T-helper 2 cell treated with Interferon-gamma antibody and Interleukin-4, amounts not matched to agents 5 μg/mL and 100 μg/mL, for 36 hours (primary cell): ENCODE results near the gene PIEZO2.

ENCODE experiments used
- DNase-seq: peaks from one replicate; pipeline ENCODE4 v3.0.0; 2021; ENCODE audit warnings: low spot score
- H3K27ac Mint-ChIP-seq: one replicate; pipeline ENCODE4 v1.8.0; 2021; ENCODE audit warnings: mild to moderate bottlenecking, mixed read lengths
- H3K27me3 Mint-ChIP-seq: one replicate; pipeline ENCODE4 v1.8.0; 2021; ENCODE audit warnings: low read depth, mixed read lengths
- H3K36me3 Mint-ChIP-seq: one replicate; pipeline ENCODE4 v1.8.0; 2021; ENCODE audit warnings: low read depth, mixed read lengths
- H3K4me1 Mint-ChIP-seq: one replicate; pipeline ENCODE4 v1.8.0; 2021; ENCODE audit warnings: low read depth, mixed read lengths
- H3K4me3 Mint-ChIP-seq: one replicate; pipeline ENCODE4 v1.8.0; 2022; ENCODE audit warnings: mild to moderate bottlenecking, moderate library complexity, mixed read lengths
- H3K9me3 Mint-ChIP-seq: one replicate; pipeline ENCODE4 v1.8.0; 2021; ENCODE audit warnings: mixed read lengths

The PIEZO2 gene

GRCh38 chr18:11050966-11051365 is 98.4 kb downstream of the PIEZO2 start:
- H3K4me3 Mint-ChIP-seq: no peak overlapping the region
- no peak overlapping the region for H3K27ac Mint-ChIP-seq
- no peaks in the 10 kb centered on the region for H3K9me3 Mint-ChIP-seq
- DNase-seq: no peak
- no peaks in the 10 kb centered on the region for H3K27me3 Mint-ChIP-seq
- H3K4me1 Mint-ChIP-seq: no peaks in the 10 kb centered on the region
- no peaks in the 10 kb centered on the region for H3K36me3 Mint-ChIP-seq

GRCh38 chr18:11047817-11048216 is 101.6 kb downstream of the PIEZO2 start:
- no peaks in the 10 kb centered on the region for H3K36me3 Mint-ChIP-seq
- no peaks in the 10 kb centered on the region for H3K27me3 Mint-ChIP-seq
- no peaks in the 10 kb centered on the region for H3K9me3 Mint-ChIP-seq
- H3K27ac Mint-ChIP-seq: no peak overlapping the region
- DNase-seq: no peak
- no peaks in the 10 kb centered on the region for H3K4me1 Mint-ChIP-seq
- no peak overlapping the region for H3K4me3 Mint-ChIP-seq

DNA sequence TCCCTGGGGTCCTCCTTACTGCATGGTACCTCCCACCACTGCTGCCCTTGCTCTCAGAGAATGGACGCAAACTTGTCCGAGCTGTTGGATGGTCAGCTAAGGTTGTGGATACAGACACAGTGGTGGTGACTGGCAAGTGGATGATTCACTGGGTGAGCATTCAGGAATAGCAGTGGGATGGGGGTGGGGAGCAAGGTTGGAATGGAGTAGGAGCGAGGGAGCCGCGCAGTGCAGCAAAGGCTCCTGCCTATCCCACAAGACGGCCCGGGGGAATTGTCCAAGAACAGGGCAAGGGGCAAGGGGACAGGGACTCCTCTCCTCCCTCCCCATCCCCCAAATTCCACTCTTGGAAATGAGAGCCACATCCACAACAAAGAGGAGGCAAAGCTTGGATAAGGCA is 102.2 kb downstream of the PIEZO2 start:
- H3K36me3 Mint-ChIP-seq: no peaks in the 10 kb centered on the region
- no peak for DNase-seq
- H3K9me3 Mint-ChIP-seq: no peaks in the 10 kb centered on the region
- no peak overlapping the region for H3K4me3 Mint-ChIP-seq
- no peaks in the 10 kb centered on the region for H3K27me3 Mint-ChIP-seq
- H3K4me1 Mint-ChIP-seq: no peaks in the 10 kb centered on the region
- no peak overlapping the region for H3K27ac Mint-ChIP-seq

GRCh38 chr18:11046140-11046539 is 103.2 kb downstream of the PIEZO2 start:
- H3K36me3 Mint-ChIP-seq: no peaks in the 10 kb centered on the region
- H3K4me1 Mint-ChIP-seq: no peaks in the 10 kb centered on the region
- H3K27ac Mint-ChIP-seq: no peak overlapping the region
- no peaks in the 10 kb centered on the region for H3K9me3 Mint-ChIP-seq
- no peak for DNase-seq
- H3K27me3 Mint-ChIP-seq: peaks cover 2% of the 10 kb centered on the region
- H3K4me3 Mint-ChIP-seq: no peak overlapping the region

GRCh38 chr18:11043694-11044093 is 105.7 kb downstream of the PIEZO2 start:
- Mint-ChIP-seq H3K4me1 (no peaks in the 10 kb centered on the region), H3K27me3 (peaks cover 5% of the 10 kb centered on the region), H3K9me3 (no peaks in the 10 kb centered on the region), H3K4me3 (no peak overlapping the region), H3K36me3 (no peaks in the 10 kb centered on the region), H3K27ac (no peak overlapping the region)
- no peak for DNase-seq

- no peaks in the 10 kb centered on the region for H3K9me3 Mint-ChIP-seq
- no peak for DNase-seq
- no peak overlapping the region for H3K4me3 Mint-ChIP-seq
- H3K27me3 Mint-ChIP-seq: peaks cover 5% of the 10 kb centered on the region
- no peaks in the 10 kb centered on the region for H3K4me1 Mint-ChIP-seq
- no peak overlapping the region for H3K27ac Mint-ChIP-seq
- H3K36me3 Mint-ChIP-seq: no peaks in the 10 kb centered on the region
Observed at GRCh38 chr18:11042247-11042646, 107.1 kb downstream of the PIEZO2 start.

- Mint-ChIP-seq H3K4me1 (no peaks in the 10 kb centered on the region), H3K27ac (no peak overlapping the region), H3K9me3 (no peaks in the 10 kb centered on the region), H3K4me3 (no peak overlapping the region), H3K27me3 (peaks cover 5% of the 10 kb centered on the region), H3K36me3 (no peaks in the 10 kb centered on the region)
- DNase-seq: no peak
Observed at GRCh38 chr18:11040823-11041656, 108.3 kb downstream of the PIEZO2 start.

DNA sequence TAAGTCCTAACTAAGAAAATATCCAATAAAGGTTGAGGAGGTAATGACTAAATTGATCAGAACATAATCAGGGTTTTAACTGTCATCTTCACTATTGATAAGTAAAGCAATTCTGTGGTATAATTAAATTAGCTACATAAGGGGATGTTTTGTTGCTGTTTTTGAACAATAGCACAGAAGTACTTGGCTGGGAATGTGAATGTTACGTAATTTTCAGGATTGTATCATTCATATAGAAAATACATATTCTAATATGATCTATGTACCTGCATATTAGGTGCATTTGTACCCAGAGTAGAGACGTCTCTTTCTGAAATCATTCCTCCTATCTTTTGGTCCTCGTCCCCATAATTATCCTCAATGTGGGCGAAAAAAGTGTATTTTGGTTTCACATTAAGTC is 109.0 kb downstream of the PIEZO2 start:
- H3K4me1 Mint-ChIP-seq: no peaks in the 10 kb centered on the region
- no peaks in the 10 kb centered on the region for H3K36me3 Mint-ChIP-seq
- H3K27ac Mint-ChIP-seq: no peak overlapping the region

DNA sequence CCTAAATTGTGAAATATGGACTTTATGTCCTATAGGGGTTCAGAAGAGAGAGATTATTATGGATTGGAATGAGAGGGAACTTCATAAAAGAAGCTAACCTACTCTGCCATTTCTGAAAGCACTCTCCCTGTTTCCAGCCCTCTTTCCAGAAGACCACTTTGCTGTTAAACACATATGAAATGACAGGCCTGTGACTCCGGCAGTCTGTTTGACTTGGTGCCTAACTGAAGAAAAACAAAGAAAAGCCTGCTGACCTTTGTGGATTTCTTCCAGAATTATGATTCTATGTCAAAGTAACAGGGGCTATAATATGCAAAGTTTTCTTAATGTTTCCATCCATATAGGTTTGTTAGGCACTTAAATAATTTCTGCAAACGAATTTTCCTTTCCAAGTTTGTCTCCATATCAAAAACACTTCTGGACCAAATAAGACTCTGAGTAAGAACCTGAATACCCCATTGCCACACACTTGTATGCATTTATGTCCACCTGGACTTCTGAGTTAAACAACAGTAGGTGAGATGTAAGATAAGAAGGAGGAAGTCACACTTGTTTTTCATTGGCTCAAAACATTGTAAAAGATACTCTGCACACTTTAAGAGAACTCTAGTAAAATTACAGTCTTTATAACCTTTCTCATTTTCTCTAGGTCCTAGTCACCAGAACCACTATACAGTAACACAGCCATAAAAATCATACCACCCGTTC is 111.7 kb downstream of the PIEZO2 start:
- H3K27me3 Mint-ChIP-seq: peaks cover 5% of the 10 kb centered on the region
- no peaks in the 10 kb centered on the region for H3K36me3 Mint-ChIP-seq
- H3K4me3 Mint-ChIP-seq: no peak overlapping the region
- no peaks in the 10 kb centered on the region for H3K4me1 Mint-ChIP-seq
- no peak for DNase-seq
- H3K27ac Mint-ChIP-seq: no peak overlapping the region
- H3K9me3 Mint-ChIP-seq: no peaks in the 10 kb centered on the region

More for the DNA sequence above, 109.0 kb downstream of the PIEZO2 start:
- DNase-seq: no peak
- no peaks in the 10 kb centered on the region for H3K9me3 Mint-ChIP-seq
- peaks cover 5% of the 10 kb centered on the region for H3K27me3 Mint-ChIP-seq
- no peak overlapping the region for H3K4me3 Mint-ChIP-seq

DNA sequence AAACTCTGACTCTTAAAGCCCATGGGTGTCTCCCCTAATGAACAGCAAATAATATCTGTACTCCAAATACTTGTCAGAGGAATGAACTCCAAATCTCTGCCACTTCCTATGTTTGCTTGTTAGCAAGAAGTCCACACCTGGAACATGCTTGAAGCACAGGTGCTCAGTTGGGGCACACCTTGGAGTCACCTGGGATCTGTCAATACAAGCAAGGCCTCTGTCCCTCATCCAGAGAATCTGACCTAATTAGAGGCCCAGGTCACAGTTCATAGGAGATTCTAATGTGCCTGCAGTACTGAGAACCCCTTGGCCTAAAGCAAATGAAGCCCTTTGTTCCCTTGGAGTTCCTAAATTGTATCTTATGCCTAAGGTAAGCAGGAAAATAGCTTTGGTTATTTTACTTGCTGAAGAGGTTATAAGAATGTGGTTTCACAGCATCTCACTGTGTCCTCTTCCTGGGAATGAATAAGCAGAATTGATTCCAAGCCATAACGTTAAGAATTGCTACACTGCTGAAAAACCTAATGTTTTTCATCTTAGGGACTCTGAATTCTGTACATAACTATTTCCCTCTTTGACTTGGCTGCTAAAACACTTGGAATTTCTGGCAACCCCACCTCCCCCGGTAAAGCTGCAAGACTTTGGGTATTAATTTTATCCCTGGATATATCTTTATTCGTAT is 113.4 kb downstream of the PIEZO2 start:
- no peaks in the 10 kb centered on the region for H3K9me3 Mint-ChIP-seq
- H3K4me1 Mint-ChIP-seq: no peaks in the 10 kb centered on the region
- H3K27ac Mint-ChIP-seq: no peak overlapping the region
- H3K36me3 Mint-ChIP-seq: no peaks in the 10 kb centered on the region
- peaks cover 3% of the 10 kb centered on the region for H3K27me3 Mint-ChIP-seq
- no peak overlapping the region for H3K4me3 Mint-ChIP-seq
- no peak for DNase-seq

DNA sequence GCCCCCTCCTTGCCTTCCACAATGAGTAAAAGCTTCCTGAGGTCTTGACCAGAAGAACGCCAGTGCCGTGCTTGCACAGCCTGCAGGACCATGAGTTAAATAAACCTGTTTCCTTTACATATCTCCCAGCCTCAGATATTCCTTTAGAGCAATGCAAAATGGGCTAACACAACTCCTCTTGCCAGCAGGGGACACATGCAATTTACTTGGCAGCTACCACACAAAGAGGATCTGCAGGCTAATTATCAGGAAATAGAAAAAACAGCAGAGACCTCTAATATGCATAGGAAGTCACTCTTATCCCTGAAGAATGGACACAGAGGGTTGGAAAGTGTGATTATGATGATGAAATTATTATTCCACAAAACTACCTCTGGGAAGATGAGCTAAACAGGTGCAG is 114.0 kb downstream of the PIEZO2 start:
- DNase-seq: no peak
- no peak overlapping the region for H3K27ac Mint-ChIP-seq
- H3K27me3 Mint-ChIP-seq: peaks cover 3% of the 10 kb centered on the region
- no peak overlapping the region for H3K4me3 Mint-ChIP-seq
- H3K9me3 Mint-ChIP-seq: no peaks in the 10 kb centered on the region
- no peaks in the 10 kb centered on the region for H3K36me3 Mint-ChIP-seq
- no peaks in the 10 kb centered on the region for H3K4me1 Mint-ChIP-seq

- Mint-ChIP-seq H3K27me3 (peaks cover 3% of the 10 kb centered on the region), H3K4me1 (no peaks in the 10 kb centered on the region), H3K9me3 (no peaks in the 10 kb centered on the region), H3K27ac (no peak overlapping the region), H3K4me3 (no peak overlapping the region), H3K36me3 (no peaks in the 10 kb centered on the region)
- no peak for DNase-seq
Observed at GRCh38 chr18:11034884-11035283, 114.5 kb downstream of the PIEZO2 start.

DNA sequence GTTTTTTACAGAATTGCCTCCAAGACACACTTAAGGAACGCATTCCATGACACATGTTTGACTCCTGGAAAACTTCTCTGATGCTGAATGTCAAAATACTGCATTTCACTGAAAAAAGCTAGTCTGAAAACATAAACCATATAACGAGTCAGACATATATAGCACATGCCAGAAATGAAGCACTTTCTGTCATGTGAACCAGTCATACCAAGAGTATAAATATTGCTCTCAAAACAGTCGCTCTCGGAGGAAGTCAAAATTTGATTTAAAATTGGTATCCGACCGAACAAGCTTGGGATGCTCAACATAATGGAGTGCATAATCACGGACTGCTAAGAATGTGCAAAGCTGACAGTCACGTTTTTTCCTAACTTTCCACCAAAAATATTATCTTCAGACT is 115.9 kb downstream of the PIEZO2 start:
- no peaks in the 10 kb centered on the region for H3K27me3 Mint-ChIP-seq
- no peak for DNase-seq
- no peaks in the 10 kb centered on the region for H3K4me1 Mint-ChIP-seq
- no peak overlapping the region for H3K4me3 Mint-ChIP-seq
- H3K36me3 Mint-ChIP-seq: no peaks in the 10 kb centered on the region
- H3K27ac Mint-ChIP-seq: no peak overlapping the region
- no peaks in the 10 kb centered on the region for H3K9me3 Mint-ChIP-seq

GRCh38 chr18:11031966-11032365 is 117.4 kb downstream of the PIEZO2 start:
- no peaks in the 10 kb centered on the region for H3K4me1 Mint-ChIP-seq
- H3K27me3 Mint-ChIP-seq: no peaks in the 10 kb centered on the region
- no peak overlapping the region for H3K27ac Mint-ChIP-seq
- no peak for DNase-seq
- no peaks in the 10 kb centered on the region for H3K36me3 Mint-ChIP-seq
- H3K4me3 Mint-ChIP-seq: no peak overlapping the region
- no peaks in the 10 kb centered on the region for H3K9me3 Mint-ChIP-seq
